ENCODE results near the gene BMPER.

Gene BMPER

DNA sequence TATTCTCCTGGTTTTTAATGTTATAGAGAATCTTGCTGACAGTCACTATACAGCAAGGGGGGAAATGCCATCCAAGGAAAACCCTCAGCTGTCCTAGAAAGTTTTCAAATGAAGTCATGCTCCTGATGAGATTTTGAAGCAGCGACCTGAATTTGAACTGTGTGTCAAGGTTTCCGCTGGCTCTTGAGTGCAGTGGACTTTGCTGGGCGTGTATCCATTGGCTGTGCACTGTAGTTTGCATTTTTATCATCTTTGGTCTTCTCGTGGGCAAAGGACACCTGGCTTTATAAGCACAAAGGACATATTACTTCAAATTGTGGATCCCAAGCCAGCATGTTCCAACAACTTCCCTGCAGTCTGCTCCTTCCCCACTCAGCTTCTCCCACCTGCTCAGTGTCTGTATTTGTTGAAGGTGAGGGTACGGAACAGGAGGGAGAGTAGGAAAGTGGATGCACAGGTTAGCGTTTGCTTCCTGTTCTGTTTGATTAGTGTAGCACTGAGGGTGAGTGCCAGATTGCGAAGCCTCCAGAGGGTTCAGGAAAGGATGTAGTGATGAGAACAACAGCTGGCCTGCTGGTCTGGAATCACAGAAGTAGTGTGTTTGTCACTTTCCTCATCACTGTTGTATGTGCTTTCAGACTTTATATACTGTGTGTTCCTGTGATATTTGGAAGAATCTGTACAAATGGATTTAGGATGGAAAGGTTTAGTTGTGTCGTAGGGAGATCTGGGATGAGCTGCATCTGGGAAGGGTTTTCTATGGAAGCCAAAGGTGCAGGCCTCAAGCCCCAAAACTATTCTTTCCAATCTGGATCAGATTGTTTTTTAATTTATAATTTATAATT, 204.8 kb downstream of the BMPER start:
- Mint-ChIP-seq H3K4me3 (no peak overlapping the region), H3K27ac (no peak overlapping the region), H3K4me1 (ENCODE audit: low read depth in 2 of 2) (no peaks in the 10 kb centered on the region), H3K36me3 (ENCODE audit: insufficient read depth) (no peaks in the 10 kb centered on the region), H3K9me3 (peaks cover 8 to 19% of the 10 kb centered on the region in 2 donors), H3K27me3 (no peaks in the 10 kb centered on the region)
- no peak for ATAC-seq (replicated peaks)
- no peak for DNase-seq

DNA sequence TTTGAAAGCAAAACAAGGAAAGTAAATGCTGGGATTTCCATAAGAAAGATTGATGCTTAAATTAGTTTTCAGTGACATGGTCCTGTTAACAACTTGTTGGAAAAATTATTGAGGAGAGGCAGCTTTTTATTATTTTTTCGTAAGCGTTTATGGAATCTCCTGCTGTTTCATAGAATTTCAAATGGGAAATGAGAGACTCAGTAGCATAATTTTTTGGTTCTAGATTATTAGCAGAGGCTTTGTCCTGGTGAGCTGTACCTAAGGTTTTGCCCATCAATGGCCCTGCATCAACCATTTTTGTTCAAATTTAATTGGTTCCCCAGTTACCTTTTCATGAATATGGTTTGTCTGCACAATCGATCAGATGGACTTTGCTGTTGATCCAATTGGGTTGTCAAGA, 205.7 kb downstream of the BMPER start:
- no peak overlapping the region for H3K4me3 Mint-ChIP-seq
- H3K4me1 Mint-ChIP-seq (ENCODE audit: low read depth in 2 of 2): no peaks in the 10 kb centered on the region
- no peak overlapping the region for H3K27ac Mint-ChIP-seq
- H3K27me3 Mint-ChIP-seq: no peaks in the 10 kb centered on the region
- no peaks in the 10 kb centered on the region for H3K36me3 Mint-ChIP-seq (ENCODE audit: insufficient read depth)
- ATAC-seq (replicated peaks) (no peak), DNase-seq (no peak)
- H3K9me3 Mint-ChIP-seq: peaks cover 10 to 19% of the 10 kb centered on the region in 2 donors

DNA sequence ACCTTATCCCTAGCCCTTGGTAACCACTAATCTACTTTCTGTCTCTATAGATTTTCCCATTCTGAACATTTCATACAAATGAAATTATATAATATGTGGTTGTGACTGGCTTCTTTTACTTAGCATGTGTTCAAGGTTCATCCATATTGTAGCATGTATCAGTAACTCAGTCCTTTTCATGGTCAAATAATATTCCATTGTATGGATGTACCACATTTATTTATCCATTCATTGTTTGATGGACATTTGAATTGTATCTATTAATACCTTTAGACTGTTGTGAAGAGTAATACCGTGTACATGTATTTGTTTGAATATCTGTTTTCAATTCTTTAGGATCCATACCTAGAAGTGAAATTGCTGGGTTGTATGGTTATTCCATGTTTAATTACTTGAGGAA, 210.2 kb downstream of the BMPER start:
- H3K27ac Mint-ChIP-seq: no peak overlapping the region
- H3K4me3 Mint-ChIP-seq: no peak overlapping the region
- peaks cover 10 to 12% of the 10 kb centered on the region in 2 donors for H3K9me3 Mint-ChIP-seq
- H3K27me3 Mint-ChIP-seq: no peaks in the 10 kb centered on the region
- DNase-seq: no peak
- no peaks in the 10 kb centered on the region for H3K36me3 Mint-ChIP-seq (ENCODE audit: insufficient read depth)
- H3K4me1 Mint-ChIP-seq (ENCODE audit: low read depth in 2 of 2): no peaks in the 10 kb centered on the region
- no peak for ATAC-seq (replicated peaks)

DNA sequence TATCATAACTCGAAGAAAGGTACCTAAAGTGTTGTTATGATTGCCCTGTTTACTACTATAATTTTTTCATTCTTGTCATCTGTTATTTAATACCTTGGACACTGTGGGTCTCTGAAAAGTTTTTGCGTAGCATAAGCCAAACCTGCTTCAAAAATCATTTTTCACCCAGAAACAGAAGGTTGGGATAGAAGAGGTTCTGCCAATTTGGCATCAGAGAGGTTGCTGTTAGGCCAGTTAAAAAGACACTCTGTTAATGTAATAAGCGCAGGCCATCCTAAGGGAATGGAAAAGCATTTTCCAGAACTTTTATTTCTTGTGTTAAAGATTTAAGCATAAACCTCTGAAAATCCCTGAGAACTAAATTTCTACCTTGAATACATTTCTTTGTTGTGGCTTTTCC, 212.2 kb downstream of the BMPER start:
- no peak for DNase-seq
- Mint-ChIP-seq H3K4me3 (no peak overlapping the region), H3K9me3 (peaks cover 10 to 12% of the 10 kb centered on the region in 2 donors), H3K27me3 (no peaks in the 10 kb centered on the region), H3K27ac (no peak overlapping the region), H3K4me1 (ENCODE audit: low read depth in 2 of 2) (no peaks in the 10 kb centered on the region), H3K36me3 (ENCODE audit: insufficient read depth) (no peaks in the 10 kb centered on the region)
- ATAC-seq (replicated peaks): no peak

DNA sequence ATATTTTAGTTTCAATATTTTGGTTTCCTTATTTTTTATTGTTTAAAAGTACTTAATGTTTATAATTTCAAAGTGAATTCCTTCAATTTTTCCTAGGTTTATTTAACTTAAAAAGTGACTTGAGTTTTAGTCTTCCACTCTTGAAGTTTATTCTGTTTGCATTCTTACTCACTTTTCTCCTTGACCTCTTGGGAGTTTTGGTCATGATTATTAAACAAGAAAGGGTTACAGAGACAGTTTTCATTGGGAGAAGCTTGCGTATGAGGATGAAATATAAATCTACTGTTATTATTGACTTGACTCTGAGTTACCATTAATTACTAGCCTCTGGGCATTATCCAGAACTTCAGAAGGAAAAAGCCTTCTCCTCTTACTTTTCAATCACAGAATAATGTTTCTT, 216.0 kb downstream of the BMPER start:
- no peak for ATAC-seq (replicated peaks)
- Mint-ChIP-seq H3K4me3 (no peak overlapping the region), H3K9me3 (peaks cover 4 to 7% of the 10 kb centered on the region in 2 donors), H3K36me3 (ENCODE audit: insufficient read depth) (no peaks in the 10 kb centered on the region), H3K27ac (no peak overlapping the region), H3K27me3 (no peaks in the 10 kb centered on the region), H3K4me1 (ENCODE audit: low read depth in 2 of 2) (no peaks in the 10 kb centered on the region)
- no peak for DNase-seq

DNA sequence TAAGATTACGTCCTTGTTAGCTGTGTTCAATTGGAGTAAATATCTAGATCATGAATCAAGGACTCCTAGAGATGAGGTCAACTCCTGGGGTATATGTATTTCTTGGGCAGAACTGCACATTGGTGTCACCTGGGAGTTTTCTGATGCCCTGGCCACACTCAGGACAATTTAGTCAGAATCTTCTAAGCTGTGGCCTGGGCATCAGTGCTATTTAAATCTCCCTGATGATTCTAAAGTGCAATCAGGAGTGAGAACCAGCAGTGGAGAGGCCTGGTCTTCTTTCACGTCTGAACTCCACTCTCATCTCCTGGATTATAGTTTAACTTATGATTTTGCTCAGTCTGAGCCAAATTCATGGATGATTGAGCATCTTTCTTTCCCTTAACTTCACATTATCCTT, 218.0 kb downstream of the BMPER start:
- H3K36me3 Mint-ChIP-seq (ENCODE audit: insufficient read depth): no peaks in the 10 kb centered on the region
- H3K27me3 Mint-ChIP-seq: no peaks in the 10 kb centered on the region
- H3K9me3 Mint-ChIP-seq: peaks cover 11 to 16% of the 10 kb centered on the region in 2 donors
- no peaks in the 10 kb centered on the region for H3K4me1 Mint-ChIP-seq (ENCODE audit: low read depth in 2 of 2)
- H3K4me3 Mint-ChIP-seq: no peak overlapping the region
- DNase-seq (no peak), ATAC-seq (replicated peaks) (no peak)
- H3K27ac Mint-ChIP-seq: no peak overlapping the region

DNA sequence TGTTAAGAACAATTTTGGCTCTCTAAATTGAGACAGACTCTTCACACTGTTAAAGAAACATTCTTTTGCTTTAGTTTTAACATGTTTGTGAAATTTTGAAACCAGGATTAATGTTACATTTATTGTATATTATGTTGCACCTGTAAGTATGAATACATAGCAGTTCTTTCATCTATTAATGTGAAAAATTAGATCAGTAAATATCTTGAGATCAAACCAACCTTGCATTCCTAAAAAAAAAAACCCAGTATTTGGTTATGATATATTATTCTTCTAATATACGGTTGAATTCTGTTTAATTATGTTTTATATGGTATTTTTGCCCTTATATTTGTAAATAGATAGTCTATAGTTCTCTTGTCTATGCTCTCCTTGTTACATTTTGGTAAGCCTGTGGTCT, 219.4 kb downstream of the BMPER start:
- H3K4me3 Mint-ChIP-seq: no peak overlapping the region
- no peaks in the 10 kb centered on the region for H3K4me1 Mint-ChIP-seq (ENCODE audit: low read depth in 2 of 2)
- H3K9me3 Mint-ChIP-seq: peaks cover 9 to 16% of the 10 kb centered on the region in 2 donors
- no peaks in the 10 kb centered on the region for H3K36me3 Mint-ChIP-seq (ENCODE audit: insufficient read depth)
- DNase-seq (no peak), ATAC-seq (replicated peaks) (no peak)
- no peaks in the 10 kb centered on the region for H3K27me3 Mint-ChIP-seq
- H3K27ac Mint-ChIP-seq: no peak overlapping the region

DNA sequence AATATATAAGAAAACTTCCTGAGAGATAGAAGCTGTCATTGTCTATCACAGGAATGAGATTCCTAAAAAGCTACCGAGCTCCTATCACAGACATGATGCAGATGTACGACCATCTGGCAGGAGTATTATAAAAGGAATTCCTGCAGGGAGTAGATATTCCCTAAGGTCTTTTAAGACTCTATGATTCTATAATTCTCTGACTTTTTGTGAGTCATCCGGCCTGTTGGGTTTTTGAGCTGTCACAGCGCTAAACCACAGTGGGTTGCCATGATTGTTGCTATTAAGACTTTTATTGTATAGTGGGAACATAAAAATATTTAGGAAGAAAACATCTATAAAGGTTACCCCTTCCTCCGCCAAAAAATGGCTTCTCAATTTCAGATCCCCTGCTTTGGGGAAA, 223.4 kb downstream of the BMPER start:
- Mint-ChIP-seq H3K4me3 (no peak overlapping the region), H3K4me1 (ENCODE audit: low read depth in 2 of 2) (no peaks in the 10 kb centered on the region), H3K27ac (no peak overlapping the region), H3K9me3 (peaks cover 13 to 26% of the 10 kb centered on the region in 2 donors), H3K36me3 (ENCODE audit: insufficient read depth) (no peaks in the 10 kb centered on the region), H3K27me3 (no peaks in the 10 kb centered on the region)
- ATAC-seq (replicated peaks): no peak
- no peak for DNase-seq

DNA sequence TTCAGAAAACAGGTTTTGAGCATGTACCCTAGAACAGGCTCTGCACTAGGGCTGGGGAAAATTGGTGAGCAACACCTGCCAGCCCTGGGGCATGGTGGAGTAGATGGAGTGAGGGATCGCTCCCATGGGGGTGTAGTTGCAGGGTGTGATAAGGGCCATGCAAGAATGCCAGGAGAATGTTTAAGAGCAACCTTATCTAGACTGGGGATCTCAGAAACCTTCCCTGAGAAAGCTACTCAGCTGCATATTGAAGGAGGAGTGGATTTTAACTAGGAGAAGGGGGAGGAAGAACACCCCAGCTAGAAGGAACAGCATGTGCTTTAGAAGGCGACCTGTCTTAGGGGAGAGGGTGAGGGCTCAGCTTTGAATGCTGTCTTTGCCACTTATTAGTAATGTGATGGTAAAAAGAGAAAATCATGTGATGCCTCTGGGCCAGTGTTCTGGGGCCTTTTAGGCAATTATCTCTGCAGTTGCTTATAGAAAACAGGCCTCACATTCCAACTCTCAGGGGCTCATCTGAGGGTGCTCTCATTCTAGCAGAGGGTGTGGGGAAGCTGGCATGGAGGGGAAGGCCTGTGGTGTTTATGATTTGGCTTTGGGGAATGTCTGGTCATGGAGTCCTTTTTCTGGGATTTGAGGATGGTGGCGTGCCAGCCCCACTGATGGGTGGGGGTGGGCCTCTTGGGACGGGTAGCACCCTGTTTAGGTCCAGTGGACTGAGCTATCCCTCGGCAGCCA, 225.4 kb downstream of the BMPER start:
- DNase-seq (no peak), ATAC-seq (replicated peaks) (no peak)
- Mint-ChIP-seq H3K4me1 (ENCODE audit: low read depth in 2 of 2) (no peaks in the 10 kb centered on the region), H3K27ac (no peak overlapping the region), H3K36me3 (ENCODE audit: insufficient read depth) (no peaks in the 10 kb centered on the region), H3K9me3 (peaks cover 12 to 25% of the 10 kb centered on the region in 2 donors), H3K27me3 (peaks cover 0 to 6% of the 10 kb centered on the region in 2 donors), H3K4me3 (no peak overlapping the region)

DNA sequence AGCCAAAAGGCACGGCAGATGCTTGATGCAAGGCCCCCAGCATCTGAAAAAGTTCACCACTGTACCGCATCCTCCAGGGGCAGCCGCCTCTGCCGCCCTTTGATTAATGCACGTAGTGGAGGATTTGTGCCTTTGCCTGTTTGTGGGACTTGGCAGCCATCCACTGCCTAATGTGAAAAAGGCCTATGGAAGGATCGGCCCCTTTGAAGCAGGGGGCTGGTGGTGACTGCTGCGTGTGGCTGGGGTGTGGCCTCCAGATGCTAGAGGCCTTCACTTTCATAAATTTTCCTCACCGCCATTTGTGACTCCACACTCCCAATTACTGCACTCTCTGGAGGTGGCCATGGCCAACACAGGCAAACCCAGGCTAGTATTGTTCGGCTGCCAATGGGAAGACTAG, 226.0 kb downstream of the BMPER start:
- Mint-ChIP-seq H3K9me3 (peaks cover 12 to 19% of the 10 kb centered on the region in 2 donors), H3K27me3 (peaks cover 0 to 6% of the 10 kb centered on the region in 2 donors), H3K4me1 (ENCODE audit: low read depth in 2 of 2) (no peaks in the 10 kb centered on the region), H3K36me3 (ENCODE audit: insufficient read depth) (no peaks in the 10 kb centered on the region), H3K4me3 (no peak overlapping the region), H3K27ac (no peak overlapping the region)
- ATAC-seq (replicated peaks): no peak
- no peak for DNase-seq

DNA sequence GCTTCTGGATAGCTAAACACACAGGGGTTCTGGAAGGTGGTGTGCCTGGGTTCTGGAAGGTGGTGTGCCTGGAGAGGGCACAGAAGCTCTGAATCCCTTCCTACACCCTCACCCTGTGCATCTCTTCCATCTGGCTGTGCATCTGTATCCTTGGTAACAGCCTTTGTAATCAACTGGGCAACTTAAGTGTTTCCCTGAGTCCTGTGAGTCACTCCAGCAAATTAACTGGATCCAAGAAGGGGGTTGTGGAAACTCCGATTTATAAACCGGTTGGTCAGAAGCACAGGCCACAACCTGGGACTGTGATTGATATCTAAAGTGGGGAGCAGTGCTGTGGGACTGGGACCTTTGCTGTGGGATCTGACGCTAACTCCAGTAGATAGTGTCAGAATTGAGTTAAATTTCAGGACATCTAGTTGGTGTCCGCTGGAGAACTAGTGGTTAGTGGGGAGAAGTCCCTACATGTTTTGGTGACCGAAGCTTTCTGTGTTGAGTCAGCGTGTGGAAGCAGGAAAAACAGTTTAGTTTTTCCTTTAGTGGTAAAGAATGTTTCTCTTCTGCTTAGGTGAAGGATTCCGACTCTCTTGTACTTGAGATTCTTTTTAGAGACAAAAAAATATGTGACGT, 228.1 kb downstream of the BMPER start:
- no peak overlapping the region for H3K27ac Mint-ChIP-seq
- ATAC-seq (replicated peaks) (no peak), DNase-seq (no peak)
- no peak overlapping the region for H3K4me3 Mint-ChIP-seq
- H3K27me3 Mint-ChIP-seq: peaks cover 0 to 6% of the 10 kb centered on the region in 2 donors
- H3K36me3 Mint-ChIP-seq (ENCODE audit: insufficient read depth): no peaks in the 10 kb centered on the region
- H3K9me3 Mint-ChIP-seq: peaks cover 8 to 10% of the 10 kb centered on the region in 2 donors
- H3K4me1 Mint-ChIP-seq (ENCODE audit: low read depth in 2 of 2): no peaks in the 10 kb centered on the region

DNA sequence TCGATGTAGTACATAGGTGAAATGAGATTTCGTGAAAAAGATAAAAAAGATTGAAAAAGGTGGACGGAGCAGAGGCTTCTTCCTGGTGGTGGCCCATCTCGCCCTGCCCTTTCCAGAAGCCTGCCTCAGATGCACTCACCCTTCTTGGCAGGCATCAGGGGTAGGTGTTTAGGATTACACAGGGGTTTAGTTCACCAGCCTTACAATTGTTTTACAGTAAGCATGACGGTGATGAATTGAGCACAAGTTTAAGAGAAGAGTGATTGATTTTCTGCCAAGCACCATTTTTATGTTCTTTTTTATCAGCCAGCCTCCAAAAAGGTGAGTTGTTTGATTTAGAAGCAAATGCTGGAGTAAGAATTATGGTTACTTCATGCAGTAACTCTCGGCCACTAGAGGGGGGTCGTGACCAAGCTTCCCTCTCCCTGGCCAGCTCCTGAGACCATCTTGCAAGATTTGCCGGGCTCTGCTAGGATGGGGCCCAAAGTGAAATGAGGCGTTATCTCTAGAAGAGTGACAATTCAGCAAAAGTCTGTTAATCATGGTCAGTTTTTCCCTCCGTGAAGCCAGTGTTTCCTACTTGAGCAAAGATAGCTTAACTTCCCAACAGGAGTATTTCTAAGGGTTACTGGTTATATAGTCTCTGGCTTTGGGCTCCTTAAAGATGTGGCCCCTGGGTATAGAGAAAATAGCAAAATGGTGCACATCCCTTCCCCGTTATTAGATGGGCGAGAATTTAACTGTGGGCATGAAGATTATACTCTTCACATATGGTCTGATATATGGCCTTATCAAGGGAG, 228.8 kb downstream of the BMPER start:
- no peak for DNase-seq
- H3K27ac Mint-ChIP-seq: no peak overlapping the region
- no peak overlapping the region for H3K4me3 Mint-ChIP-seq
- peaks cover 8 to 10% of the 10 kb centered on the region in 2 donors for H3K9me3 Mint-ChIP-seq
- no peaks in the 10 kb centered on the region for H3K4me1 Mint-ChIP-seq (ENCODE audit: low read depth in 2 of 2)
- no peaks in the 10 kb centered on the region for H3K36me3 Mint-ChIP-seq (ENCODE audit: insufficient read depth)
- H3K27me3 Mint-ChIP-seq: peaks cover 0 to 6% of the 10 kb centered on the region in 2 donors
- ATAC-seq (replicated peaks): no peak

DNA sequence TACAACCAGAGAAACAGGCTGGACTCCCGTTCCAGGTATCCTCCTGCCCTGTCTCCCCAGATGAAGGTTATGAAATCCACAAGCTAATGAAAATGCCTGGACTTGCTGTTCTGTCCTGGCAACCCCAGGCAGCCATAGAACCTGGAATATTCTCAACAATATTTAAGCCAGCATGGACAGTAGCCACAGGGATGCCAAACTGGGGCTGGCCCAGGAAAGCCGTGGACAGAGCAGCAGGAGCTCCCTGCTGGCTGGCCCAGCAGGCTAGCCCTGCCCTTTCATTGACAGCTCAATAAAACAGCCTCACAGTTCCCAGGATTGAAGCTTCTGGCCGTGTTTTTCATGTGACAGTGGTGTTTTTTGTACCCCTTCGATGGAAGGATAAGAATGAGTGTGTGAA, 230.6 kb downstream of the BMPER start:
- ATAC-seq (replicated peaks) (no peak), DNase-seq (no peak)
- Mint-ChIP-seq H3K27me3 (peaks cover 0 to 6% of the 10 kb centered on the region in 2 donors), H3K9me3 (peaks cover 3 to 8% of the 10 kb centered on the region in 2 donors), H3K36me3 (ENCODE audit: insufficient read depth) (no peaks in the 10 kb centered on the region), H3K27ac (no peak overlapping the region), H3K4me1 (ENCODE audit: low read depth in 2 of 2) (no peaks in the 10 kb centered on the region), H3K4me3 (no peak overlapping the region)
